DMS 273 treated with DMSO at 0.1 percent for 48 hours (cell line): ENCODE measurements around the gene MUC3A.

Experiments
- DNase-seq: peaks from one replicate; lab custom pipeline; 2025; lab: John Stamatoyannopoulos, UW

The MUC3A gene

DNA sequence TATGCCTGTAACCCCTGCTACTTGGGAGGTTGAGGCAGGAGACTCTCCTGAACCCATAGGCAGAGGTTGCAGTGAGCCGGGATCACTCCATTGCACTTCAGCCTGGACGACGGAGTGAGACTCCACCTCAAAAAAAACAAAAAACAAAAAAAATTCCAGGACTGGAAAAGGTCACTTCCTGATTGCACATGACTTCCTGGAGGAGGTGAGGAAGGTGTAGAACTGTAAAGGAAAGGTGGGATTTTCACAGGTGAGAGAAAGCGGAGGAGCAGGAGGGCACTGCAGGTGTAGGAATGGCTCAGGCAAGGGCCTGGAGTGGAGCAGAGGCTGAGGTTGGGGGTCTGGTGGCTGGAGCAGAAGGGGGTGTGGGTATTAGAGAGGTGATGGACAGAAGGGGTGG is 3.2 kb upstream of the MUC3A start:
- no peak for DNase-seq

DNA sequence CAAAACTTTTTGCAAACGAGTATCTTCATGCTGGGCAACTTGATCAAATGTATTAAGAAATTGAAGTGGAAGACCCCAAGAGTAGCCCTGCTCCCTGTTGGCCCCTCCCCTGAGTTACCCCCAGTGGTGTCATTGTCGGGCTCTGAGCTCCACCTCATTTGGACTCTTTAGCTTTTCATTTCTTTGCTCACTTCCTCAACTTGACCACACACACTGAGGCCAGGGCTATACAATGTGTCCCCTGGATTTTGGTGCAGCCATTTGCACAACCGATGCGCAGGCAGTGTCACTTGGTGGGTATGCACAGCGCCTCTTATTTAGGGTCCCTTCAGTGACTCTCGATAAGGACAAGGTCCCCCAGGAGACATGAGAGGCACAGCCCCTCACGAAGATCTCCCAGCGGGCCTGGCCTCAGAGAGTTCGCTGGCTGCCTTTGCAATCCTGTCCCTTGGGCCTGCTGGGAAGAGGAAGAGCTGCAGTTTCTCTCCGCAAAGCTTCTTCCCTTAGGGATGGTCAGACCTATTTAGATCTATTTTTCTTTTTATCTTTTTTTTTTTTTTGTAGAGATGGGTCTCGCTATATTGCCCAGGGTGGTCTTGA is 2.5 kb upstream of the MUC3A start:
- DNase-seq, result no peak

- DNase-seq, result no peak
These were observed 1.5 kb upstream of the MUC3A start for GRCh38 chr7:100947792-100948191.

GRCh38 chr7:100949933-100950443 is 654 bp downstream of the MUC3A start:
- no peak for DNase-seq

- DNase-seq, result no peak
These were observed 1.8 kb downstream of the MUC3A start for GRCh38 chr7:100951172-100951571.

DNA sequence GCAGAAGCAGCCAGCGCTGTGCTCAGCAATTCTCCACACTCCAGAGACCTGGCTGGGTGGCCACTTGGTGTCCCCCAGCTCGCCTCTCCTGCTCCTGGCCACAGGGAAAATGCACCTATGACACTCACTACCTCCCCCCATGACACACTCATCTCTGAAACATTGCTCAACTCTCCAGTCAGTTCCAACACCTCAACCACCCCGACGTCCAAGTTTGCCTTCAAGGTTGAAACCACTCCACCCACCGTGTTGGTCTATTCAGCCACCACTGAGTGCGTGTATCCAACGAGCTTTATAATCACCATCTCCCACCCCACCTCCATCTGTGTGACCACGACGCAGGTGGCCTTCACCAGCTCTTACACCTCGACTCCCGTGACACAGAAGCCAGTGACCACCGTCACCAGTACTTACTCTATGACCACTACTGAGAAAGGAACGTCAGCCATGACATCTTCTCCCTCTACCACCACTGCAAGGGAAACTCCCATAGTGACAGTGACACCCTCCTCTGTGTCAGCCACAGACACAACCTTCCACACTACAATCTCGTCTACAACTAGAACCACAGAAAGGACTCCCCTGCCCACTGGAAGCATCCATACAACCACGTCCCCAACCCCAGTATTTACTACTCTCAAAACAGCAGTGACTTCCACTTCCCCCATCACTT is 2.7 kb downstream of the MUC3A start:
- DNase-seq, result no peak

DNA sequence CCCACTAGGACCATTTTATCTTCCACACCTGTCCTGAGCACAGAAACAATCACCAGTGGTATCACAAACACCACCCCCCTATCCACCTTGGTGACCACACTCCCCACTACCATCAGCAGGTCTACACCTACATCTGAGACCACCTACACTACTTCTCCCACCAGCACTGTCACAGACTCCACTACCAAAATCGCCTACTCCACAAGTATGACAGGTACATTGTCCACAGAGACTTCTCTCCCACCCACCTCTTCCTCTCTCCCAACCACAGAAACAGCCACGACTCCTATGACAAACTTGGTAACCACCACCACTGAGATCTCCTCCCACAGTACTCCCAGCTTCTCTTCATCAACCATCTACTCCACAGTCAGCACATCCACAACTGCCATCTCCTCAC is 3.3 kb downstream of the MUC3A start:
- DNase-seq, result no peak

GRCh38 chr7:100957832-100958421 is 8.6 kb downstream of the MUC3A start:
- DNase-seq, result no peak

DNA sequence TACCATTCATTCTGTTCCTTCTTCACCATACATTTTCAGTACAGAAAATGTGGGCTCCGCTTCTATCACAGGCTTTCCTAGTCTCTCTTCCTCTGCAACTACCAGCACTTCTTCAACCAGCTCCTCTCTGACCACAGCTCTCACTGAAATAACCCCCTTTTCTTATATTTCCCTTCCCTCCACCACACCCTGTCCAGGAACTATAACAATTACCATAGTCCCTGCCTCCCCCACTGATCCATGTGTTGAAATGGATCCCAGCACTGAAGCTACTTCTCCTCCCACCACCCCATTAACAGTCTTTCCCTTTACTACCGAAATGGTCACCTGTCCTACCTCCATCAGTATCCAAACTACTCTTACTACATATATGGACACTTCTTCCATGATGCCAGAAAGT is 10.6 kb downstream of the MUC3A start:
- DNase-seq, result no peak

- no peak for DNase-seq
These were observed 13.2 kb downstream of the MUC3A start for GRCh38 chr7:100962537-100962936.

DNA sequence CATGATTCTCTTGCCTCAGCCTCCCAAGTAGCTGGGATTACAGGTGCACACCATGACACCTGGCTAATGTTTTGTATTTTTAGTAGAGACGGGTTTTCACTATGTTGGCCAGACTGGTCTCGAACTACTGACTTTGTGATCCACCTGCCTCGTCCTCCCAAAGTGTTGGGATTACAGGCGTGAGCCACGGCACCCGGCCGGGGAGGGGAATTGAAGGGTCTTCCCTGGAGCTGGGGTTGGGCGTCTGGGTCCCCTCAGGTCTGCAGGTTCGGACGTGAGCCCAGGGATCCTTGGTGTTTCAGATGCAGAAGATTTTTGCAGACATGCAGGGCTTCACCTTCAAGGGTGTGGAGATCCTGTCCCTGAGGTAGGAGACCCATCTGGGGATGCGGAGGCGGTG is 14.1 kb downstream of the MUC3A start:
- DNase-seq, result no peak

GRCh38 chr7:100963874-100964273 is 14.5 kb downstream of the MUC3A start:
- DNase-seq, result no peak

GRCh38 chr7:100964630-100965029 is 15.3 kb downstream of the MUC3A start:
- DNase-seq, result no peak

DNA sequence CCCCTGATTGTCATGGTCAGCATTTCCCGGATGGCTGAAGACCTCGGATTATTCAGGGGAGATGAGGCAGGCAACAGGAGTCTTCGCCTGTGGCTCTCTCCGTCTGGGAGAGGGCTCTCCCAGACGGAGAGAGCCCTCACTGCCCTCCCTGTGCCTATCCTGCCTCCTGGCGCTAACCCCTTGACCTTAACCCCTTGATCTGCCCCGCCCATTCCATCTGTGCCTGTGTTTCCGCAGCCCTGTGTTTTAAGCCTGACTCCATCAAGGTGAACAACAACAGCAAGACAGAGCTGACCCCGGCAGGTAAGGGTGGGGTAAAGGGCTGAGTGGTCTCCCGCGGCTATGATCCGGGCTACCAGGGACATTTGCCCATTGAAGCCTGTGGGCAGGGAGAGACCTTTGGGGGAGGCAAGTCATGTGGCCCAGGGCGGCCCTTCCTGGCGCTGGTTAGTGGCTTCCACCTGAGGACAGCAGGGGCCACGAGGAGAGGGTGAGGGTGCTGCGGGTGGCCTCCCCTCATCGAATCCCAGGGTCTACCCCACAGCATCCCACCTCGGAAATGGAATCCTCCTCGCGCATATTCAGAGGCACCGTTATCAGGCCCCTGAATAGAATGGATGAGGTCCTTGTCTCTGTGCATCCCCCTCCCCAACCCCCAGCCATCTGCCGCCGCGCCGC is 15.8 kb downstream of the MUC3A start:
- DNase-seq, result no peak

- no peak for DNase-seq
These were observed 16.6 kb downstream of the MUC3A start for GRCh38 chr7:100965723-100966541.

DNA sequence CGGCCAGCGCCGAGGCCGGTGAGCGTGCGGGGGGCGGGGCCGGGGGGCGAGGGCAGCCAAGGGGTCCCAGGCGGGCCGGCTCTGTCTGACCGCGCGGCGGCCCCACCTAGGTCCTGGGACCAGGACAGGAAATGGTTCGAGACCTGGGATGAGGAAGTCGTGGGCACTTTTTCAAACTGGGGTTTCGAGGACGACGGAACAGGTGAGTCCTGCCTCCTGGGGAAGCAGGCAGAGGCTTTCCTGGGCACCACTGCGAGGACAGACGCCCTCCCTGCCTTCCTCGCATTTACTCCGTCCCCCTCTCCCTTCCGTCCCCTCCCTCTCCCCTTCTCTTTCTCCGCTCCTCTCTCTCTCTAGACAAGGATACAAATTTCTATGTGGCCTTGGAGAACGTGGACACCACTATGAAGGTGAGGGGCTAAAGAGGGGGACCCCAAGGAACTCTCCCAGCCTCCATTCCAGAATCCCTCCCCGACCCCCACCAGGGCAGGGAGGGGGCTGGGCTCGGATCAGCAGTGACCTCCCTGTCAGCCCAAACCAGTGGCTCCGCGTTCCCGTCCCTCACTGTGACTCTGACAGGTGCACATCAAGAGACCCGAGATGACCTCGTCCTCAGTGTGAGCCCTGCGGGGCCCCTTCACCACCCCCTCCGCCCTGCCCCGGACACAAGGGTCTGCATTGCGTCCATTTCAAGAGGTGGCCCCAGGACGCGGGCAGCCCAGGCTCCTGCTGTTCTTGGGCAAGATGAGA is 17.4 kb downstream of the MUC3A start:
- DNase-seq, result no peak

GRCh38 chr7:100967292-100967863 is 18.0 kb downstream of the MUC3A start:
- DNase-seq, result no peak

GRCh38 chr7:100968031-100968430 is 18.7 kb downstream of the MUC3A start:
- DNase-seq, result no peak

DNA sequence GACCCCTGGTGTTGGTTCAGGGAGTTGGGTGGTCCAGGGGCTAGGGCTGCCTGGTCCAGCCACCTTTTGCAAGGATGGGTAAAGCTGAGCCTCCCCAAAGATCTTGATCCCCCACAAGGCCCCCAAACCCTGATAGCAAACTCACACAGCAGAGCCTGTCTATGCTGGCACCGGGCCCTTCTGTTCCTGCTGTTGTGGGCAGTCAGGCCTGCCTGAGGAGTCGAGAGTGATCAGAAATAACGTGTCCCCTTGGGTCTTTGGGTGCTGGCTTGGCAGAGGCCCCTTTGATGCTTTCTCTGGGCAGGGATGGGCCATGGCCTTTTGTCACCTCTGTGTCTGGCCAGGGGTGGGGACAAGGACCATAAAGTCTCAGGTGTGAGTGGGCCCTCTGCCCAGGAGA is 19.3 kb downstream of the MUC3A start:
- no peak for DNase-seq

DNA sequence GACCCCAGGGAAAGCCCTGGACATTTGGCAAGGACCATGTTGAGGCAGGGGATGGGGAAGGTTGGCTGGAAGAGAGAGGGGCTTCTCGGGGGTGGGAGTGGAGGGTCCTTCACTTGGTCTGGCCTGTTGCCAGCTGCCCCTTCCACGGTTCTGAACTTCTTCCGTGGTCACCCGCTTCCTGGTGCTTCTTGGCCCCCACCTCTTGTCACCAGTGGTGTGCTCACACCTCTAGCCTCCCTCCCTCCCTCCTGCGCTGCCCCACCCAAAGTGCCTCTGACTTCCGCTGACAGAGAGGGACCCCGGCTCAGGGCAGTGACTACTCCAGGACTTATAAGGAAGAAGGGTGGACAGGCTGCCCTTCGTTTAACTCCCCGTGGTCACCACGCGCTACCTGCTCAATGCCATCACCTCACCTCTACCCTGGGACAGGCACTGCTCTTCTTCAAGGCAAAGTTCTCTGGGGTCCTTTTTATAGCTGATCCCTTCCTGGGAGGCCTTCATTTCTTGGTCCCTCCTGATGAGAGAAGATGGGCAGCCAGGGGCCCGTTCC is 19.8 kb downstream of the MUC3A start, which contains the start of gene MUC12:
Gene MUC12, plus strand, starts transcription at position 500 of the 550 bp plus-strand sequence. CDS start 58 bp downstream, outside the sequence.
- no peak for DNase-seq
